Adrenal gland (tissue), 5 donors: ENCODE results near the gene USP53.
A peak's percentile ranks its signal among the peaks of the same experiment; 100 is the strongest.

Source experiments
- CTCF ChIP-seq, 6 experiments: fragments of 450-650 bp in 4 of 6; fragments of 200-600 bp in 2 of 6; sonication (generic) in 1 of 6; IDR thresholded peaks; 1 replicate in 5 of 6; 2 replicates in 1 of 6; pipeline versions ENCODE4 v1.5.1 to v1.8.0; 2016 to 2021; ENCODE audit warnings: antibody characterized with exemption in 6 of 6, mild to moderate bottlenecking in 2 of 6, moderate library complexity in 1 of 6
- POLR2A ChIP-seq, 2 donors: fragments of 450-650 bp; IDR thresholded peaks; one replicate each; pipeline ENCODE4 v1.6.1; 2017; ENCODE audit warnings: antibody characterized with exemption in 2 of 2, mild to moderate bottlenecking in 2 of 2, moderate library complexity in 1 of 2
- donor health status: DM: no; HTN: no; CAD: no.

GRCh38 chr4:119314356-119314755, 101.8 kb downstream of the USP53 start:
- TF ChIP-seq CTCF (IDR thresholded peaks at IDR 0.05) (peak; percentile 8 to 68 (median 54)), POLR2A (IDR thresholded peaks at IDR 0.05) (no peak)
